ENCODE measurements around the gene MORC2.

Gene MORC2

GRCh38 chr22:30884211-30885000 lies 84.2 kb downstream of the MORC2 start:
- DNase-seq: no peak

- DNase-seq: no peak
Measured at GRCh38 chr22:30883586-30884145, 84.9 kb downstream of the MORC2 start.

- no peak for DNase-seq
Measured at GRCh38 chr22:30882974-30883533, 85.5 kb downstream of the MORC2 start.

DNA sequence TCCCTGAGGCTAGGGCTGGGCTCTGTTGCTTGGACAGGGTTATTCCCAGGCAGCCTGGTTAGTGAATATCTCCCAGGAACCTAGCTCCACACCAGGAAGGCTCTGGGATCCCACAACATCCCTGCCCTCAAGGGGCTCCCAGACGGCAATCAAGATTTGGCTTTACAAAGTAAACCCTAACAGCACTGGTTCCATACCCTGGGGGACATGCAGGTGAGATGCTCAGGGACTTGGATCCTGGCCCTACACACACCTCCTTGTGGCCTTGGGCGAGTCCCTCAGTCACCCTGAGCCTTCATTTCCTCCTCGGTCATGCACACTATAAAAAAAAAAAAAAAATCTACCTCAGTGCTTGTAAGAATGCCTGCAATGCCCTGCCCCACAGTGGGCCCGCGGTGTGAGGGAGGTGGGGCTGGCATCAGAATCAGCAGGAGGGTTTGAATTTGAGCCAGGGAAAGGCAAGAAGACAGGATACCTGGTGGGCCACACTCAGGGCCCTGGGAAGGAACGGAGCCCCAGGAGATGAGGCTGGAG lies 86.3 kb downstream of the MORC2 start:
- DNase-seq: no peak

GRCh38 chr22:30881361-30882183 lies 87.0 kb downstream of the MORC2 start:
- no peak for DNase-seq

DNA sequence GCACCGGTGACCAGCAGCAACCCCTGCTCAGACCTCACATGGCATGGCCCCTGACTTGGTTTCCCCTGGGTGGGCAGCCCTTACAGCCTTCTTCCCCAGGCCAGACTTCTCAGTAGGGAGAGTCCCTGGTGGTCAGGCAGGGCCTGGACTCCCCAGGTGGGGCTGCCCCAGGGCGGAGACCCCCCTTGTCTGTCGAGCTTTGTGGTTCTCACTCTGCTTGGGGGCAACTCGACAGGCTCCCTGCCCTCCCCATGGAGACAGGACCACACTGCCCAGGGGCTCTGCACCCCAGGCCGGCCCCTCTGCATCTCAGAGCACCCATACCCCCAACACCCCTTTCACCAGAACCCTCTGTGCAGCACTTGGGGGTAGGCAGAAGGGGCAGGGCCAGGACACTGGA lies 87.7 kb downstream of the MORC2 start:
- DNase-seq: no peak

DNA sequence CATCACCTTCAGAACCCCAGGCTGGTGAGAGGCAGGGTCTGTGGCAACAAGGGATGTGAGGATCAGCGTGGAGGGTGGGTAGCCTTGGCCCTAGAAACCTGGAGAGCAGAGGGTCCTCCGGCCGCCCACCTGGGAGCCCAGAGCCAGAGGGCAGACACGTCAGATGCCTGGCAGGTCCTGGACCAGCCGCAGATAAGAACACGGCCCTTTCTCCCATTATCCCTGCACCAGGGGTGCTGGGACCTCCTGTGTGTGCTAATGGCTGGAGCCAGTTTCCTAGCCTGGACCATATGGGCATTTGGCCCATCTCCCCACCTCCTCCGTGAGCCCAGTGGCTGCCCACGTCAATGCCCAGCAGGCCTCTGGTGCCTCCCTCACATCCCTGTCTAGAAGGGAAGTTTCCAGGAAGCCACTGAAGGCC lies 88.4 kb downstream of the MORC2 start:
- DNase-seq: no peak

GRCh38 chr22:30879415-30879797 lies 89.2 kb downstream of the MORC2 start:
- no peak for DNase-seq

DNA sequence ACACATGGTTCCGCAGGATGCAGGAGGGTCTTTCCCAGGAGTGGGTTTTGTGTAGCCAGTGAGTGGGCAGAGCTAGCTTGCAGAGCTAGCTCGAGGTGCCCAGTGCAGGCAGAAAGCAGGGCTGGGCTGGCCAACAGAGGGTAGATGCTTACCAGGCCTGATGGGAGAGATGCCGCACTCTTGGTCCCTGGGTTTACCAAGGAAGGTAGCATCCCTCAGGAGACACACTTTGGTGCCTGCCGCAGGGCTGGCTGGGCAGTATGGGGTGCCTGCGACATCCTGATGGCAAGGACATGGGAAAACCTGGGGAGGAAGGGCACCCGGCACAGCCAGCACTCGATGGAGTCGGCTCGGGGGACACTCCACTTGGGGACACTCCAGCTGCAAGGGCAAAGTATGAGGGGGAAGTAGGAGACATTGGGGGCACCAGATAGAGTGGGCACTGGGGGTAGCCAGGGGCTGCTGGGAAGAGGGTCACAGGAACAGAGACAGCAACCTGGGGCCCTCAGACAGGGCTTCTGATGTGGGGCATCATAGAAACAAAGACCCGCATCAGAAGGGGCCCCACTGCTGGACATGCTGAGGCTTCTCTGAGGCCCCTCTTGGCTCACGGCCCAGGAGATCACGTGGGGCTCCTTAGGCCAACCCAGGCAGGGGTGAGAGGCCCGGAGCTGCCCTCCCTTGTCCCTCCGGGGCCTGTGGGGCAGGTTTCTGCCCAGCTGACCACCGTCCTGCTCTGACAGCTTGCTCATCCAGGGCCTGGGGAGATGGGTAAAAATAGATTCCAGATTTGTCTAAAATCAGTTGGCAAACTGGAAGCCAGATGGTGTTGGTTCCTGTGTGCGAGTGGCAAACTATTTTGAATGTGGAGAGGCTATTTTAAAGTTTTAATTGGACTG lies 89.8 kb downstream of the MORC2 start:
- DNase-seq: no peak

- no peak for DNase-seq
Measured at GRCh38 chr22:30877662-30878515, 90.7 kb downstream of the MORC2 start.

DNA sequence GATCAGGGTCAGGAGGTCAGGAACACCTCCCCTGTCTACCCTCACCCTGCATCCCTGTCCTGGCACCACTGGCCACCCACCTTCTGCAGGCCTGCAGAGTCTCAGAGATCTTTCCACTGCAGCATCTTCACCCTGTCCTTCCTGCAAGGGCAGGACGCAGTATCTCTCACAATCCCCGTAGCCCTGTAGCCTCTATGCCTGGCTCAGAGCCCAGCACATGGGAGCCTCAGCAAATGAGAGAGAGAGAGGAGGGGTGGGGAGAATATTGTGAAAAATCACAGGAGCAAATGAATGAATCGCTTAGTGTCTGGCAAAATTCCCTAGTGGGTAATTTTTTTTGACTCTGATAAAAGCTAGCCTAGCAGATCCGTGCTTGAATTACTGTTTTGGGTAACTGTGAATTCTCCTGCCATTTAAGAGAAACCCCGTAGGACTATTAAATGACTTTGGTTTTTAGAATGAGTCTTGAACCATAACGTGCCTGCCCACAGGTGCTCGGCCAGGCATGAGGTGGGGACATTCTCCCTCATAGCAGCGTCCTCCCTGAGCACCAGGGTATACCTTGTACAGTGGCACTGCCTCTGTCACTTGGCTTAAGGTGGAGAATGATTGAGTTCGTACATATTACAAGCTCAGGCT lies 91.5 kb downstream of the MORC2 start:
- no peak for DNase-seq

GRCh38 chr22:30876221-30876751 lies 92.3 kb downstream of the MORC2 start:
- no peak for DNase-seq

DNA sequence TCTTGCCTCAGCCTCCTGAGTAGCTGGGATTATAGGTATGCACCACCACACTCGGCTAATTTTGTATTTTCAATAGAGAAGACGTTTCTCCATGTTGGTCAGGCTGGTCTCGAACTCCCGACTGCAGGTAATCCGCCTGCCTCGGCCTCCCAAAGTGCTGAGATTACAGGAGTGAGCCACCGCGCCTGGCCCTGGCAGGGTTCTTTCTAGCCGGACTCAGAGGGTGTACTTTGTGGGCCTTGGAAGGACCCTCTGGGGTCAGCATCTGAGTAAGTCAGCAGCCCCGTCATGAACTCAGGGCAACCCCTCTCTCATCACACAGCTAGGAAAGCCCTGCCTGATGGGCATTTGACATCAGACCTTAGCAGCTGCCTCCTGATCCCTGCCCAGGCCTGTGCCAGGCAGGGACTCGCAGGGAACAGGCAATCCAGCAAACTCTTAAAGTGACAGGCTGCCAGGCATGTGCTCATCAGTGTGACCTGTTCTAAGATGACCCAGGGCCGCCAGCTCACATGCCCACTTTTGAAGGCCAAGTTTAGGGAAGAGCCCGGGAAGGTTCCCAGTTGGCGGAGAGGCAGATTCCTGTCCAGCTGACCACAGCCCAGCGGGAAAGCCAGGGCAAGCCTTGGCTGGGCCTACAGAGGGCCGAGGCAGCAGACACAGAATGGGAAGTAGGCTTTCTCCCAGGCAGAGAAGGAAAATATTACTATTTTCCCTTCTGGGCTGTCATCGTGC lies 92.9 kb downstream of the MORC2 start:
- DNase-seq: no peak
